WERI-Rb-1 (cell line): ENCODE data around the gene GABBR2.

Experiments used
- DNase-seq: peaks from one replicate; pipeline ENCODE4 v3.0.0-alpha.2; 2020
- H3K27ac ChIP-seq: fragments of 250-450 bp; sonication (Bioruptor Pico); 2 replicates; pipeline ENCODE4 v1.5.1; 2020; ENCODE audit warnings: mild to moderate bottlenecking, moderate library complexity
- H3K27me3 ChIP-seq: fragments of 250-450 bp; sonication (Bioruptor Pico); 2 replicates; pipeline ENCODE4 v1.5.1; 2021; ENCODE audit warnings: mild to moderate bottlenecking, low read depth, moderate library complexity; ENCODE audit not compliant: insufficient read depth, severe bottlenecking
- H3K36me3 ChIP-seq: fragments of 250-450 bp; sonication (Bioruptor Pico); 2 replicates; pipeline ENCODE4 v1.5.1; 2020; ENCODE audit warnings: mild to moderate bottlenecking, moderate library complexity
- H3K4me3 ChIP-seq: 2 replicates; pipeline ENCODE4 v1.5.1; 2011; ENCODE audit warnings: low read depth, mild to moderate bottlenecking, control low read depth, low read length
- H3K9me3 ChIP-seq: fragments of 250-450 bp; sonication (Bioruptor Pico); 2 replicates; pipeline ENCODE4 v1.5.1; 2021; ENCODE audit warnings: mild to moderate bottlenecking, moderate library complexity; ENCODE audit not compliant: severe bottlenecking
- CTCF ChIP-seq: IDR thresholded peaks from 2 replicates; pipeline ENCODE4 v1.5.1; 2011; ENCODE audit warnings: low read depth, mild to moderate bottlenecking, control low read depth, inconsistent platforms, low read length

Gene GABBR2

DNA sequence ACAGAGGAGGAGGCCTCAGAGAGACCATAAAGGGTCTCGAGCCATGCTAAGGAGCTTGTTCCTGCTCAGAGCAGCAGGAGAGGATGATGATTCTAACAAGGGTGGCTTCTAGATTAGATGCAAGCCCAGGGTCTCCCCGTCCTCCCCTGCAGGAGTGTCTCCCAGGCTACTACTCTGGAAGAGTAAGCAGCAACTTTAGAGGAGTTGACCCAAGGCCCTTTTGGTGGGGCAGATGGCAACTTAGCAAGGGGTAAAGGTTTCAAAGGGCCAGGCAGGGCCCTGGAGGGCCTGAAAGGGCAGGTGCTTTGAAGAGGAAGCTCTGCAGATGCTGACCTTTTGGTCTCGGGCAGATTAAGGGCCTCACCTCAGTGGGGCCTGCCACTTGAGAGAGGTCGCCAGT lies 174.9 kb downstream of the GABBR2 start:
- Histone ChIP-seq H3K27ac (no peak overlapping the region), H3K27me3 (no peaks in the 10 kb centered on the region), H3K36me3 (peaks cover 9% of the 10 kb centered on the region), H3K4me3 (no peak overlapping the region), H3K9me3 (no peaks in the 10 kb centered on the region)
- no peak for TF ChIP-seq CTCF
- DNase-seq, result no peak

DNA sequence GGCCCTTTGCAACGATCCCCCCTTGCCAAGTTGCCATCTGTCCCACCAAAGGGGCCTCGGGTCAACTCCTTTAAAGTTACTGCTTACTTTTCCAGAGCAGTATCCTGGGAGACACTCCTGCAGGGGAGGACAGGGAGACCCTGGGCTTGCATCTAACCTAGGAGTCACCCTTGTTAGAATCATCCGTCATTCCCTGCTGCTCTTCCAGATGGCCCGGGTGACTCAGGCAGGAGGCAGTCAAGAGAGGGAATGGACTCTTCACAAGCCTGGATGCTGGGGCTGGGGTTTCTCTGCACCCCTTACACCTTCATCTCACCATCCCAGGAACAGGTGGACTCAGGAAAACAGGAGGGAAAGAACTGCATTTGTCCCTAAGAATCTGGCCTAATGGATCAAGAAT lies 175.6 kb downstream of the GABBR2 start:
- TF ChIP-seq CTCF, result no peak
- peaks cover 4% of the 10 kb centered on the region for H3K36me3 ChIP-seq
- no peak overlapping the region for H3K4me3 ChIP-seq
- no peaks in the 10 kb centered on the region for H3K27me3 ChIP-seq
- no peaks in the 10 kb centered on the region for H3K9me3 ChIP-seq
- DNase-seq, result no peak
- H3K27ac ChIP-seq, result no peak overlapping the region

DNA sequence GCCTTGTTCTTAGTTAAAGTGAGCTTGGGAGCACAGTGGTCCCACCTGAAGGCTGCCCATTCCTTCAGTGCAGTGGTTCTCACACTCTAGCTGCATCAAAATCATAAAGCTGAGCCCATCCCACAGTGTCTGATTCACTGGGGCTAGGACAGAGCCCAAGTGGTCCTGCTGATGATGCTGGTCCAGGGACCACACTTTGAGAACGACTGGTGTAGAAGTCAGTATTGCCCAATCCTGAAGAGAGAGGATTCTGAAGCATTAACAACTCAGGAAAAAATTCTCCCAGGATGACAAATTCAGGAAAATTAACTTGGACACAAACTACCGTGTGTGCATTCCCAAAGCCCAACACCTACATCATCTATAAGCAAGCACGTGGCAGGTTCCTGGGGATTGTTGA lies 176.2 kb downstream of the GABBR2 start:
- no peak for DNase-seq

DNA sequence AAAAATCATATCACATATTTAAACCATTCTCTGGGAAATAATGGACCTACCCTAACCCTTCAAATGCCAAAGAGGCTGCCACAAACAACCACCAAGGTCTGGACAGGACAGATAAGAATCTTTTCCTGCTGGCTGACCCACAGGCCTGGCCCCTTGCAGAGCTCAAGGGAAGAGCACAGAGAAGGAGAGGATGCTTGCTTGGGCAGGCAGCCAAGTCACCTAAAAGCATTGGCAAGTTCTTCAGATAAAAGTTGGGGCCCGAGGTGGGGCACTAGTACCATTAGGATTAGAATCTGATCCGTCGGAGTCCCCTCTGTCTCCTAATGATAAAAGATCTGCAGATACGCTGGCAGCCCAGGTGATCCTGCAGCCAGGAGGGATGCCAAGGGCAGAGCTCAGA lies 176.6 kb downstream of the GABBR2 start:
- no peak for DNase-seq
- TF ChIP-seq CTCF, result no peak
- H3K27ac ChIP-seq, result no peak overlapping the region

More for the DNA sequence above, 176.2 kb downstream of the GABBR2 start:
- TF ChIP-seq CTCF, result no peak
- H3K27ac ChIP-seq, result no peak overlapping the region
- no peak overlapping the region for H3K4me3 ChIP-seq
- no peaks in the 10 kb centered on the region for H3K27me3 ChIP-seq
- H3K36me3 ChIP-seq, result no peaks in the 10 kb centered on the region; the same call in 1 of the 2 replicates
- H3K9me3 ChIP-seq, result no peaks in the 10 kb centered on the region

GRCh38 chr9:98530806-98531386 lies 177.8 kb downstream of the GABBR2 start:
- TF ChIP-seq CTCF, result no peak
- no peak overlapping the region for H3K4me3 ChIP-seq
- no peak overlapping the region for H3K27ac ChIP-seq
- no peaks in the 10 kb centered on the region for H3K9me3 ChIP-seq
- H3K27me3 ChIP-seq, result no peaks in the 10 kb centered on the region
- no peaks in the 10 kb centered on the region; the same call in 1 of the 2 replicates for H3K36me3 ChIP-seq
- no peak for DNase-seq

More for the DNA sequence above, 176.6 kb downstream of the GABBR2 start:
- Histone ChIP-seq H3K36me3 (no peaks in the 10 kb centered on the region; the same call in 1 of the 2 replicates), H3K4me3 (no peak overlapping the region), H3K27me3 (no peaks in the 10 kb centered on the region), H3K9me3 (no peaks in the 10 kb centered on the region)

- Histone ChIP-seq H3K27ac (no peak overlapping the region), H3K9me3 (no peaks in the 10 kb centered on the region), H3K36me3 (no peaks in the 10 kb centered on the region; the same call in 1 of the 2 replicates), H3K4me3 (no peak overlapping the region), H3K27me3 (no peaks in the 10 kb centered on the region)
- TF ChIP-seq CTCF, result no peak
- no peak for DNase-seq
Measured at GRCh38 chr9:98530275-98530674, 178.5 kb downstream of the GABBR2 start.
